ENCODE results near the gene TP53BP2. TPM values are rescaled to one million over a fixed set of nuclear protein-coding genes. Genes with fewer than 3 reads are reported as not detected.

Gene TP53BP2
- total RNA-seq, 1 experiment from 2014 or later = 38.2 TPM

GRCh38 chr1:223849352-223850254, 3.9 kb upstream of the TP53BP2 start:
- no peaks in the 10 kb centered on the region for H3K36me3 ChIP-seq (ENCODE audit: control insufficient read depth in 1 of 2, insufficient read depth in 2 of 2, low read length in 2 of 2)
- no peaks in the 10 kb centered on the region for H3K9me3 ChIP-seq (ENCODE audit: control insufficient read depth in 1 of 2, insufficient read depth in 1 of 2, low read depth in 1 of 2, low read length in 2 of 2)
- H3K4me1 ChIP-seq (ENCODE audit: control insufficient read depth in 1 of 2, insufficient read depth in 2 of 2, low read length in 2 of 2) = peaks cover 3 to 15% of the 10 kb centered on the region in 2 experiments; a peak in 3 of 4 replicates
- ChIA-PET CTCF (no interaction called here), POLR2A (no interaction called here), RAD21 (ENCODE audit: low non-redundant PET in 1 of 2, low total read pairs in 2 of 2, uncharacterized antibody in 2 of 2, unreplicated experiment in 2 of 2) (no interaction called here)
- intact Hi-C loops (cut with micrococcal nuclease) = loop anchor here (5.0 kb wide), 1 partner anchor 147 kb away; no protein-coding TSS in a partner anchor
- H4K20me1 ChIP-seq (ENCODE audit: insufficient read depth) = no peaks in the 10 kb centered on the region
- DNase-seq (ENCODE audit: low read depth, low spot score) = no peak
- H3K4me2 ChIP-seq (ENCODE audit: low read length) = no peak overlapping the region
- H3K9me2 ChIP-seq (ENCODE audit: insufficient read depth) = no peaks in the 10 kb centered on the region
- BruUV-seq (replicated peaks) = no TSS peak
- no peak overlapping the region for H3K9ac ChIP-seq (ENCODE audit: low read length)
- H3K27me3 ChIP-seq (ENCODE audit: insufficient read depth, low read length) = no peaks in the 10 kb centered on the region
- no peak for ATAC-seq
- H3K79me2 ChIP-seq (ENCODE audit: insufficient read depth, low read length) = peaks cover 9% of the 10 kb centered on the region
- H3K4me3 ChIP-seq (replicated peaks in 1 of 2; ENCODE audit: low read depth in 1 of 2, low read length in 2 of 2) = no peak overlapping the region
- no peak overlapping the region for H2AFZ ChIP-seq (ENCODE audit: low read depth, low read length, poor library complexity, severe bottlenecking)
- no peak overlapping the region for H3K27ac ChIP-seq (ENCODE audit: low read depth, low read length)
- no peak for TF ChIP-seq CBX3 (IDR thresholded peaks at IDR 0.05; ENCODE audit: low read depth)
- TF ChIP-seq TCF7L2 (IDR thresholded peaks at IDR 0.05; ENCODE audit: borderline replicate concordance, extremely low read depth, insufficient read depth, insufficient read length) = no peak
- no peak for TF ChIP-seq ATF3 (IDR thresholded peaks at IDR 0.05)
- TF ChIP-seq RAD21 (IDR thresholded peaks at IDR 0.05; ENCODE audit: low read depth) = no peak
- TF ChIP-seq SRF (IDR thresholded peaks at IDR 0.05; ENCODE audit: low read depth) = no peak
- TF ChIP-seq REST (IDR thresholded peaks at IDR 0.05; ENCODE audit: low read depth) = no peak
- no peak for TF ChIP-seq MAX (IDR thresholded peaks at IDR 0.05)
- no peak for TF ChIP-seq JUND (IDR thresholded peaks at IDR 0.05)
- TF ChIP-seq SIN3A (IDR thresholded peaks at IDR 0.05; ENCODE audit: low read depth) = no peak
- no peak for TF ChIP-seq ZBTB33 (IDR thresholded peaks at IDR 0.05; ENCODE audit: extremely low read depth, insufficient replicate concordance, low read length)
- TF ChIP-seq EZH2 (IDR thresholded peaks at IDR 0.05) = no peak
- TF ChIP-seq YY1 (IDR thresholded peaks at IDR 0.05; ENCODE audit: extremely low read depth, insufficient replicate concordance, low read depth, low read length) = no peak
- TF ChIP-seq POLR2AphosphoS5 (IDR thresholded peaks at IDR 0.05; ENCODE audit: low read depth, low read length) = no peak
- TF ChIP-seq FOSL1 (IDR thresholded peaks at IDR 0.05; ENCODE audit: low read depth) = no peak
- no peak for TF ChIP-seq EZH2phosphoT487 (IDR thresholded peaks at IDR 0.05; ENCODE audit: borderline replicate concordance)
- no peak for TF ChIP-seq CEBPB (IDR thresholded peaks at IDR 0.05; ENCODE audit: low read depth)
- no peak for TF ChIP-seq CTCF (IDR thresholded peaks at IDR 0.05 in 2 of 3, conservative IDR thresholded peaks at IDR 0.05 in 1 of 3; ENCODE audit: borderline replicate concordance in 1 of 3, insufficient read depth in 1 of 3, low read depth in 2 of 3, low read length in 2 of 3)
- TF ChIP-seq SP1 (IDR thresholded peaks at IDR 0.05; ENCODE audit: low read depth) = no peak
- TF ChIP-seq ELF1 (IDR thresholded peaks at IDR 0.05; ENCODE audit: borderline replicate concordance, low read depth) = no peak

Measured in HCT116 (cell line).